A549 (cell line): ENCODE data around the gene RAB26. TPM values are rescaled to one million over a fixed set of nuclear protein-coding genes. Genes with fewer than 3 reads are reported as not detected.

Experiments
- ATAC-seq, 2 experiments: fragments of 200-7000 bp in 1 of 2; fragments of >200 bp in 1 of 2; cut with Nextera tagmentation in 1 of 2; cut with Tn5 transposase in 1 of 2; 3 replicates each; pipeline versions ENCODE4 v1.8.0 to v1.9.1; 2018 to 2020; ENCODE audit warnings: mild to moderate bottlenecking in 1 of 2, moderate library complexity in 1 of 2
- CTCF ChIA-PET: fragments of 300-600 bp; sonication (Branson Sonifier 250); formaldehyde crosslinking; extraction: SDS; loops from one replicate; lab custom pipeline; 2021; ENCODE audit warnings: antibody characterized with exemption, inconsistent platforms; lab: Yijun Ruan, JAX
- POLR2A ChIA-PET: fragments of 350-600 bp; formaldehyde crosslinking; extraction: SDS; loops from one replicate; lab custom pipeline; 2021; ENCODE audit warnings: antibody characterized with exemption, inconsistent platforms; lab: Yijun Ruan, JAX
- DNase-seq, 2 experiments: peaks; one replicate each; pipeline versions ENCODE4 v3.0.0 to v3.0.0-alpha.2; 2011 to 2016; ENCODE audit warnings: low read depth in 1 of 2, low spot score in 1 of 2
- FAIRE-seq: peaks from 2 replicates; lab custom pipeline; 2011; peaks lifted over from hg19 to GRCh38; lab: Jason Lieb, UNC
- H3K27ac ChIP-seq, 2 experiments: fragments of >200 bp; sonication (Bioruptor Twin); formaldehyde crosslinking; 3 replicates each; pipeline ENCODE4 v1.5.1; 2016 to 2017
- H3K4me1 ChIP-seq: fragments of >200 bp; sonication (Bioruptor Twin); formaldehyde crosslinking; 3 replicates; pipeline ENCODE4 v1.6.1; 2016
- H3K4me2 ChIP-seq: fragments of >200 bp; sonication (Bioruptor Twin); formaldehyde crosslinking; 3 replicates; pipeline ENCODE4 v1.6.1; 2016
- H3K4me3 ChIP-seq: fragments of >200 bp; sonication (Bioruptor Twin); formaldehyde crosslinking; 3 replicates; pipeline ENCODE4 v1.5.1; 2016
- H3K9me3 ChIP-seq: fragments of >200 bp; sonication (Bioruptor Twin); formaldehyde crosslinking; 3 replicates; pipeline ENCODE4 v1.6.1; 2016
- CEBPB ChIP-seq, 2 experiments: fragments of >200 bp in 1 of 2; sonication (Bioruptor Twin) in 1 of 2; formaldehyde crosslinking in 1 of 2; IDR thresholded peaks; 2 replicates each; pipeline ENCODE4 v1.6.1; 2012 to 2016
- CHD2 ChIP-seq: fragments of 150-350 bp; IDR thresholded peaks from 2 replicates; pipeline ENCODE4 v1.6.1; 2014; ENCODE audit warnings: low read length; ENCODE audit not compliant: partially characterized antibody
- CHD4 ChIP-seq: fragments of 200-600 bp; sonication (generic); IDR thresholded peaks from 2 replicates; pipeline ENCODE4 v1.6.1; 2016; ENCODE audit warnings: antibody characterized with exemption, mild to moderate bottlenecking, borderline replicate concordance
- EP300 ChIP-seq, 2 experiments: fragments of >200 bp; sonication (Bioruptor Twin); formaldehyde crosslinking; IDR thresholded peaks; 2 replicates in 1 of 2; 3 replicates in 1 of 2; pipeline ENCODE4 v1.6.1; 2016 to 2017
- FOSB ChIP-seq: fragments of 250-450 bp; sonication (Bioruptor Pico); IDR thresholded peaks from 2 replicates; pipeline ENCODE4 v1.5.0; 2020; ENCODE audit warnings: mild to moderate bottlenecking, moderate library complexity
- FOSL2 ChIP-seq, 2 experiments: fragments of 450-650 bp in 1 of 2; fragments of >200 bp in 1 of 2; sonication (Bioruptor Twin) in 1 of 2; formaldehyde crosslinking; IDR thresholded peaks; 2 replicates each; pipeline versions ENCODE4 v1.5.0 to v1.6.1; 2016 to 2020; ENCODE audit warnings: mild to moderate bottlenecking in 1 of 2, moderate library complexity in 1 of 2
- FOXS1 ChIP-seq: fragments of 250-450 bp; sonication (Bioruptor Pico); IDR thresholded peaks from 2 replicates; pipeline ENCODE4 v1.5.0; 2020; ENCODE audit warnings: mild to moderate bottlenecking, moderate library complexity
- HEYL ChIP-seq: fragments of 250-450 bp; sonication (Bioruptor Pico); IDR thresholded peaks from 2 replicates; pipeline ENCODE4 v1.8.0; 2021; ENCODE audit warnings: mild to moderate bottlenecking, moderate library complexity
- HOXA7 ChIP-seq: fragments of 250-450 bp; sonication (Bioruptor Pico); IDR thresholded peaks from 2 replicates; pipeline ENCODE4 v1.5.0; 2020; ENCODE audit warnings: mild to moderate bottlenecking, moderate library complexity
- HOXB5 ChIP-seq: fragments of 250-450 bp; sonication (Bioruptor Pico); IDR thresholded peaks from 2 replicates; pipeline ENCODE4 v1.5.0; 2020; ENCODE audit warnings: mild to moderate bottlenecking, moderate library complexity
- JUN ChIP-seq, 2 experiments: fragments of >200 bp; sonication (Bioruptor Twin); formaldehyde crosslinking; IDR thresholded peaks; 2 replicates in 1 of 2; 3 replicates in 1 of 2; pipeline ENCODE4 v1.6.1; 2016 to 2017
- JUNB ChIP-seq: fragments of >200 bp; sonication (Bioruptor Twin); formaldehyde crosslinking; IDR thresholded peaks from 2 replicates; pipeline ENCODE4 v1.6.1; 2016
- KDM1A ChIP-seq: fragments of 200-600 bp; sonication (generic); IDR thresholded peaks from 2 replicates; pipeline ENCODE4 v1.6.1; 2016; ENCODE audit warnings: low read depth, mild to moderate bottlenecking
- KDM5A ChIP-seq: fragments of 200-600 bp; sonication (generic); IDR thresholded peaks from 2 replicates; pipeline ENCODE4 v1.6.1; 2016; ENCODE audit warnings: antibody characterized with exemption, mild to moderate bottlenecking
- MAFK ChIP-seq: fragments of 450-650 bp; IDR thresholded peaks from 2 replicates; pipeline ENCODE4 v1.6.1; 2014; ENCODE audit not compliant: partially characterized antibody
- MAX ChIP-seq: IDR thresholded peaks from 2 replicates; pipeline ENCODE4 v1.6.1; 2012
- MAZ ChIP-seq: fragments of 150-350 bp; IDR thresholded peaks from 2 replicates; pipeline ENCODE4 v1.6.1; 2014; ENCODE audit warnings: antibody characterized with exemption, low read depth, low read length, borderline replicate concordance
- NFE2L2 ChIP-seq: fragments of 150-350 bp; conservative IDR thresholded peaks from 2 replicates; pipeline ENCODE4 v1.6.1; 2014; ENCODE audit warnings: low read length
- NR3C1 ChIP-seq: fragments of >200 bp; sonication (Bioruptor Twin); formaldehyde crosslinking; IDR thresholded peaks from 3 replicates; pipeline ENCODE4 v1.6.1; 2017
- PBX3 ChIP-seq: IDR thresholded peaks from 2 replicates; pipeline ENCODE4 v1.6.1; 2012
- RAD21 ChIP-seq, 2 experiments: fragments of >200 bp in 1 of 2; sonication (Bioruptor Twin) in 1 of 2; formaldehyde crosslinking in 1 of 2; IDR thresholded peaks in 1 of 2; conservative IDR thresholded peaks in 1 of 2; 2 replicates in 1 of 2; 3 replicates in 1 of 2; pipeline ENCODE4 v1.6.1; 2012 to 2018; ENCODE audit warnings: inconsistent platforms in 1 of 2
- RFX5 ChIP-seq: fragments of 450-650 bp; IDR thresholded peaks from 2 replicates; pipeline ENCODE4 v1.7.1; 2014; ENCODE audit warnings: antibody characterized with exemption, mild to moderate bottlenecking, moderate library complexity
- SMC3 ChIP-seq: fragments of >200 bp; sonication (Bioruptor Twin); formaldehyde crosslinking; IDR thresholded peaks from 3 replicates; pipeline ENCODE4 v1.6.1; 2018; ENCODE audit warnings: inconsistent platforms
- ZC3H11A ChIP-seq: fragments of 450-650 bp; IDR thresholded peaks from 2 replicates; pipeline ENCODE4 v1.6.1; 2014; ENCODE audit warnings: antibody characterized with exemption, mild to moderate bottlenecking
- ZFP36 ChIP-seq: fragments of 450-650 bp; IDR thresholded peaks from 2 replicates; pipeline ENCODE4 v1.6.1; 2014; ENCODE audit warnings: borderline replicate concordance; ENCODE audit not compliant: partially characterized antibody
- WGBS: methylation state at CpG from one replicate; pipeline ENCODE4 v1.1.6; 2017; ENCODE audit errors: missing lambda C conversion rate; 5-methylcytosine and 5-hydroxymethylcytosine counted together
- polyA plus RNA-seq, 4 experiments: library from polyadenylated mRNA; depleted of rRNA in 3 of 4; stranded (reverse); fragments of >200 nt; fragmentation: RNase III in 1 of 4; extraction: RNeasy Plus Mini Kit Qiagen cat#74134 plus additional on column Dnase treatment in 1 of 4; gene quantifications; 2 replicates in 3 of 4; 3 replicates in 1 of 4; pipeline ENCODE4 v1.2.3, GENCODE V29; 2011 to 2017
- TF ChIP-seq, protein P1 (sequence below): fragments of 200-600 bp; sonication (generic); IDR thresholded peaks from 2 replicates; pipeline ENCODE4 v1.6.1; 2016; ENCODE audit warnings: antibody characterized with exemption, mild to moderate bottlenecking, moderate library complexity
- TF ChIP-seq, protein P2 (sequence below): fragments of >200 bp; sonication (Bioruptor Twin); formaldehyde crosslinking; IDR thresholded peaks from 2 replicates; pipeline ENCODE4 v1.6.1; 2016
- TF ChIP-seq, protein P3 (sequence below): fragments of 450-650 bp; IDR thresholded peaks from 2 replicates; pipeline ENCODE4 v1.6.1; 2014; ENCODE audit warnings: antibody characterized with exemption

RAB26 gene
- polyA plus RNA-seq, 2 of the 4 experiments (the other 2 are of a cell fraction) = 6.7 TPM

DNA sequence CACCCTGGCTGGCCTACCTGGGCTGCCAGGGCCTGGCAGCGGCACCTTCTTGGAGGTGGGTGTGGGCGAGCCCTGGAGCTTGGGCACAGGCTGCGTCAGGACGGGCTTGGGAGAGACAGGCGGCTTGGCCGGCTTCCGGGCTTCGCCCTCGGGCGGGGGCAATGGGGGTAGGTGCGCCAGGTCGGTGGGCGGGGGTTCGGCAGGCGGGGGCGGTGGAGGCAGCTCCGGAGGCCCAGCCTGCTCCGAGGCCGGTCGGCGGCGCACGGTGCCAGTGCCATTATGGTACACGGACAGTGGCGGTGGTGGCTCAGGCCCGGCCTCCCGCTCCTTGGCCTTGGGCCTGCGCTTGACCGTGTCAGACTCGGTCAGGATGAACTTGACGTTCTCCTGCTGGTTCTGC, 31.2 kb downstream of the RAB26 start:
- H3K4me1 ChIP-seq = no peaks in the 10 kb centered on the region
- FAIRE-seq = no peak
- ChIA-PET POLR2A (no interaction called here), CTCF (no interaction called here)
- WGBS = 94% methylated on average over 14 of the region's 31 CpGs
- no peak overlapping the region for H3K4me2 ChIP-seq
- H3K9me3 ChIP-seq = no peaks in the 10 kb centered on the region
- no peak for DNase-seq
- no peak for ATAC-seq
- TF ChIP-seq, protein P1, sequence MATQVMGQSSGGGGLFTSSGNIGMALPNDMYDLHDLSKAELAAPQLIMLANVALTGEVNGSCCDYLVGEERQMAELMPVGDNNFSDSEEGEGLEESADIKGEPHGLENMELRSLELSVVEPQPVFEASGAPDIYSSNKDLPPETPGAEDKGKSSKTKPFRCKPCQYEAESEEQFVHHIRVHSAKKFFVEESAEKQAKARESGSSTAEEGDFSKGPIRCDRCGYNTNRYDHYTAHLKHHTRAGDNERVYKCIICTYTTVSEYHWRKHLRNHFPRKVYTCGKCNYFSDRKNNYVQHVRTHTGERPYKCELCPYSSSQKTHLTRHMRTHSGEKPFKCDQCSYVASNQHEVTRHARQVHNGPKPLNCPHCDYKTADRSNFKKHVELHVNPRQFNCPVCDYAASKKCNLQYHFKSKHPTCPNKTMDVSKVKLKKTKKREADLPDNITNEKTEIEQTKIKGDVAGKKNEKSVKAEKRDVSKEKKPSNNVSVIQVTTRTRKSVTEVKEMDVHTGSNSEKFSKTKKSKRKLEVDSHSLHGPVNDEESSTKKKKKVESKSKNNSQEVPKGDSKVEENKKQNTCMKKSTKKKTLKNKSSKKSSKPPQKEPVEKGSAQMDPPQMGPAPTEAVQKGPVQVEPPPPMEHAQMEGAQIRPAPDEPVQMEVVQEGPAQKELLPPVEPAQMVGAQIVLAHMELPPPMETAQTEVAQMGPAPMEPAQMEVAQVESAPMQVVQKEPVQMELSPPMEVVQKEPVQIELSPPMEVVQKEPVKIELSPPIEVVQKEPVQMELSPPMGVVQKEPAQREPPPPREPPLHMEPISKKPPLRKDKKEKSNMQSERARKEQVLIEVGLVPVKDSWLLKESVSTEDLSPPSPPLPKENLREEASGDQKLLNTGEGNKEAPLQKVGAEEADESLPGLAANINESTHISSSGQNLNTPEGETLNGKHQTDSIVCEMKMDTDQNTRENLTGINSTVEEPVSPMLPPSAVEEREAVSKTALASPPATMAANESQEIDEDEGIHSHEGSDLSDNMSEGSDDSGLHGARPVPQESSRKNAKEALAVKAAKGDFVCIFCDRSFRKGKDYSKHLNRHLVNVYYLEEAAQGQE = no peak
- TF ChIP-seq RAD21 (conservative IDR thresholded peaks at IDR 0.05 in 1 of 2, IDR thresholded peaks at IDR 0.05 in 1 of 2) (no peak), CHD4 (no peak), PBX3 (no peak), ZFP36 (no peak), CHD2 (no peak), HEYL (CRISPR knock-in tag) (no peak), FOSL2 (IDR thresholded peaks at IDR 0.05) (no peak), FOSL2 (CRISPR knock-in tag; IDR thresholded peaks at IDR 0.05) (no peak), HOXA7 (no peak), FOXS1 (CRISPR knock-in tag) (no peak), HOXB5 (CRISPR knock-in tag) (no peak), KDM5A (no peak), NR3C1 (no peak)
- H3K27ac ChIP-seq = no peak overlapping the region
- H3K4me3 ChIP-seq = no peak overlapping the region

GRCh38 chr16:2180461-2180860, 32.0 kb downstream of the RAB26 start:
- Histone ChIP-seq H3K4me2 (no peak overlapping the region), H3K9me3 (no peaks in the 10 kb centered on the region), H3K27ac (no peak overlapping the region), H3K4me3 (no peak overlapping the region), H3K4me1 (no peaks in the 10 kb centered on the region)
- DNase-seq = no peak
- no peak for FAIRE-seq
- CTCF ChIA-PET = interaction anchor here (2.9 kb wide), 1 partner anchor 15 kb away, joined by 13 read pairs; no protein-coding TSS in a partner anchor
- TF ChIP-seq ZC3H11A = no peak
- no peak for TF ChIP-seq EP300 (IDR thresholded peaks at IDR 0.05)
- TF ChIP-seq RAD21 (conservative IDR thresholded peaks at IDR 0.05 in 1 of 2, IDR thresholded peaks at IDR 0.05 in 1 of 2) = no peak
- no peak for TF ChIP-seq JUN (IDR thresholded peaks at IDR 0.05)
- TF ChIP-seq JUNB = no peak
- TF ChIP-seq CEBPB (IDR thresholded peaks at IDR 0.05) = no peak
- no peak for TF ChIP-seq MAZ
- no peak for TF ChIP-seq MAFK
- no peak for TF ChIP-seq RFX5
- TF ChIP-seq NFE2L2 = no peak
- TF ChIP-seq KDM5A = no peak
- TF ChIP-seq MAX = no peak
- no peak for TF ChIP-seq KDM1A
- no peak for TF ChIP-seq NR3C1
- no peak for TF ChIP-seq FOSB
- no peak for TF ChIP-seq SMC3
- TF ChIP-seq, protein P2, sequence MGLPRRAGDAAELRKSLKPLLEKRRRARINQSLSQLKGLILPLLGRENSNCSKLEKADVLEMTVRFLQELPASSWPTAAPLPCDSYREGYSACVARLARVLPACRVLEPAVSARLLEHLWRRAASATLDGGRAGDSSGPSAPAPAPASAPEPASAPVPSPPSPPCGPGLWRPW = no peak
- TF ChIP-seq, protein P3, sequence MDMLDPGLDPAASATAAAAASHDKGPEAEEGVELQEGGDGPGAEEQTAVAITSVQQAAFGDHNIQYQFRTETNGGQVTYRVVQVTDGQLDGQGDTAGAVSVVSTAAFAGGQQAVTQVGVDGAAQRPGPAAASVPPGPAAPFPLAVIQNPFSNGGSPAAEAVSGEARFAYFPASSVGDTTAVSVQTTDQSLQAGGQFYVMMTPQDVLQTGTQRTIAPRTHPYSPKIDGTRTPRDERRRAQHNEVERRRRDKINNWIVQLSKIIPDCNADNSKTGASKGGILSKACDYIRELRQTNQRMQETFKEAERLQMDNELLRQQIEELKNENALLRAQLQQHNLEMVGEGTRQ = no peak
- no peak for TF ChIP-seq HOXB5 (CRISPR knock-in tag)
- WGBS = 97% methylated on average over 21 of the region's 43 CpGs
- POLR2A ChIA-PET = interaction anchor here (1.9 kb wide), 1 partner anchor 25 kb away, joined by 7 read pairs; the partner anchor contains the start of gene TRAF7
- no peak for ATAC-seq
